H7 (cell line): ENCODE data around the gene ZNF322. TPM values are rescaled to one million over a fixed set of nuclear protein-coding genes. Genes with fewer than 3 reads are reported as not detected.
"Not testable (repeated sequence)": the region's sequence is repeated elsewhere in the genome, so short reads cannot be mapped to it uniquely, and the experiment has no call there.

Experiments used
- DNase-seq: peaks from one replicate; pipeline ENCODE4 v3.0.0; 2012
- H3K27me3 ChIP-seq: 2 replicates; pipeline ENCODE4 v1.6.0; 2011; ENCODE audit warnings: mild to moderate bottlenecking, low read length; ENCODE audit not compliant: control insufficient read depth, insufficient read depth
- H3K36me3 ChIP-seq: replicated peaks from 2 replicates; pipeline ENCODE4 v1.5.1; 2011; ENCODE audit warnings: low read length; ENCODE audit not compliant: control insufficient read depth, insufficient read depth
- H3K4me3 ChIP-seq: 2 replicates; pipeline ENCODE4 v1.5.1; 2011; ENCODE audit warnings: low read depth, mild to moderate bottlenecking, control low read depth, low read length, moderate library complexity; ENCODE audit not compliant: insufficient read depth
- total RNA-seq: library from RNA; depleted of rRNA; stranded (reverse); fragments of >200 nt; shearing (Covaris generic); gene quantifications from 2 replicates; pipeline ENCODE4 v1.2.3, GENCODE V29; 2014; rRNA removed

ZNF322 gene
- 12.0 and 16.4 TPM in 2 replicates for total RNA-seq

GRCh38 chr6:26659042-26659999 lies at the start of gene ZNF322:
Gene ZNF322, minus strand, starts transcription at chr6:26659746. Its CDS starts 21,193 bp downstream, at chr6:26638553.
- peak within 1 kb of the TSS; percentile 63 for H3K4me3 ChIP-seq
- H3K36me3 ChIP-seq: peaks cover 2% of the 10 kb centered on the region
- peak; percentile 97 for DNase-seq
- peaks cover 10% of the 10 kb centered on the region; the same call in 1 of the 2 replicates for H3K27me3 ChIP-seq

- H3K36me3 ChIP-seq, DNase-seq, H3K27me3 ChIP-seq, H3K4me3 ChIP-seq: not testable (repeated sequence)
These were observed 46.2 kb upstream of the ZNF322 start for GRCh38 chr6:26705780-26706179.

- H3K36me3 ChIP-seq, H3K27me3 ChIP-seq, DNase-seq, H3K4me3 ChIP-seq: not testable (repeated sequence)
These were observed 45.8 kb upstream of the ZNF322 start for GRCh38 chr6:26705352-26705751.

GRCh38 chr6:26701023-26701747 lies 41.6 kb upstream of the ZNF322 start:
- DNase-seq, H3K4me3 ChIP-seq, H3K36me3 ChIP-seq, H3K27me3 ChIP-seq: not testable (repeated sequence)

- H3K27me3 ChIP-seq, H3K36me3 ChIP-seq, H3K4me3 ChIP-seq, DNase-seq: not testable (repeated sequence)
These were observed 38.0 kb upstream of the ZNF322 start for GRCh38 chr6:26697496-26697895.

- DNase-seq, H3K4me3 ChIP-seq, H3K36me3 ChIP-seq, H3K27me3 ChIP-seq: not testable (repeated sequence)
These were observed 29.9 kb upstream of the ZNF322 start for GRCh38 chr6:26689324-26689947.

GRCh38 chr6:26682435-26683042 lies 23.0 kb upstream of the ZNF322 start:
- not testable (repeated sequence) for H3K4me3 ChIP-seq, H3K27me3 ChIP-seq, DNase-seq, H3K36me3 ChIP-seq

- not testable (repeated sequence) for H3K36me3 ChIP-seq, DNase-seq, H3K27me3 ChIP-seq, H3K4me3 ChIP-seq
These were observed 13.7 kb upstream of the ZNF322 start for GRCh38 chr6:26673287-26673686.

GRCh38 chr6:26670558-26670957 lies 11.0 kb upstream of the ZNF322 start:
- H3K27me3 ChIP-seq, DNase-seq, H3K36me3 ChIP-seq, H3K4me3 ChIP-seq: not testable (repeated sequence)

- H3K4me3 ChIP-seq, H3K27me3 ChIP-seq, H3K36me3 ChIP-seq, DNase-seq: not testable (repeated sequence)
These were observed 10.5 kb upstream of the ZNF322 start for GRCh38 chr6:26670003-26670402.

- H3K36me3 ChIP-seq: peaks cover 2% of the 10 kb centered on the region
- peak overlapping the region; percentile 63 for H3K4me3 ChIP-seq
- H3K27me3 ChIP-seq: peaks cover 10% of the 10 kb centered on the region; the same call in 1 of the 2 replicates
- no peak for DNase-seq
These were observed 435 bp upstream of the ZNF322 start for GRCh38 chr6:26660000-26660361.

- DNase-seq: no peak
- H3K4me3 ChIP-seq: no peak overlapping the region
- H3K27me3 ChIP-seq: peaks cover 2% of the 10 kb centered on the region; the same call in 1 of the 2 replicates
- peaks cover 2% of the 10 kb centered on the region for H3K36me3 ChIP-seq
These were observed 2.3 kb downstream of the ZNF322 start for GRCh38 chr6:26657256-26657655.

GRCh38 chr6:26653007-26653406 lies 6.5 kb downstream of the ZNF322 start:
- H3K4me3 ChIP-seq: no peak overlapping the region
- peaks cover 2% of the 10 kb centered on the region for H3K36me3 ChIP-seq
- H3K27me3 ChIP-seq: no peaks in the 10 kb centered on the region
- no peak for DNase-seq

GRCh38 chr6:26651133-26651781 lies 8.3 kb downstream of the ZNF322 start:
- no peak overlapping the region for H3K4me3 ChIP-seq
- peaks cover 2% of the 10 kb centered on the region; the same call in 1 of the 2 replicates for H3K36me3 ChIP-seq
- no peaks in the 10 kb centered on the region for H3K27me3 ChIP-seq
- no peak for DNase-seq
